ENCODE results near the gene CFAP53. TPM values are rescaled to one million over a fixed set of nuclear protein-coding genes. Genes with fewer than 3 reads are reported as not detected.
"Not testable (repeated sequence)": the region's sequence is repeated elsewhere in the genome, so short reads cannot be mapped to it uniquely, and the experiment has no call there.

CFAP53 gene
- total RNA-seq, 1 experiment from 2014 or later: not detected

DNA sequence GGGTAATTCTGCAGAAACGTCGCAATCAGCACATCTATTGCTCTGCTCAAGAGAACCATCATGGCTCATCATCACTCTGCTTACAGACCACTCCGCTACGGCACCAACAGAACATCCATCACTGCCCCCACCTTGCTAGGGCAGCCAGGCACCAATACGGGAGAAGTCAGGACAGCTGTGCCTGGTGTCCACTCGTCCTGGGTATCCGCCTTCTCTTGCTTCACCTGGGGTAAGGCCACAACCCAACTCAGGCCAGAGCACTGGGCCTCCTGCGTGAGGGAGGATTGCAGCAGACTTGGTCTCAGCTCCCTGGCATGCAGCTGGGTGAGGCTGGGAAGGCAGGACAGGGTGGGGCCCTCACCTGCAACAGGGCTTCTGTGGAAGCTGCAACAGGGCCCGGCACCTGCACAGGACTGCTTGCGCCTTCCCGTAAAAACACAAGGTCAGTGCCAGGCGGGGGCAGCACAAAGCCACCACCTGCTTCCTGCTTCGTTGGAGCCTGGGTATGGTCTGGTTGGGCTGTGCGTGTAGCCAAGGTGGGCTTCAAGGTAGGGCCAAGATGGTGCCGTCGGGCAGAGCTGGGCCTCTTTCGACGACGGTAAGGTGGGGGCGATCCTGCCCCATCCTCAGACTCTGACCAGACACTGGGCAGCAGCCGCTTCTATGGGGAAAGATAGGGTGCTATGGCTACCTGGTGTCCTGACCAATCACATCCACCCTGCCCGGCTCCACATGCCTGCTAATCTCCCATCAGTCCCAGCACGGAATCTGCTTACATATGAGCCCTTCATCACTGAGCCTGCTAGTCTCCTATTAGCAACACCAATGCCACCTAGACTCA lies 7.1 kb upstream of the CFAP53 start:
- DNase-seq (ENCODE audit: low read depth): no peak

- no peak for DNase-seq (ENCODE audit: low read depth)
Measured at GRCh38 chr18:50272568-50272967, 6.3 kb upstream of the CFAP53 start.

DNA sequence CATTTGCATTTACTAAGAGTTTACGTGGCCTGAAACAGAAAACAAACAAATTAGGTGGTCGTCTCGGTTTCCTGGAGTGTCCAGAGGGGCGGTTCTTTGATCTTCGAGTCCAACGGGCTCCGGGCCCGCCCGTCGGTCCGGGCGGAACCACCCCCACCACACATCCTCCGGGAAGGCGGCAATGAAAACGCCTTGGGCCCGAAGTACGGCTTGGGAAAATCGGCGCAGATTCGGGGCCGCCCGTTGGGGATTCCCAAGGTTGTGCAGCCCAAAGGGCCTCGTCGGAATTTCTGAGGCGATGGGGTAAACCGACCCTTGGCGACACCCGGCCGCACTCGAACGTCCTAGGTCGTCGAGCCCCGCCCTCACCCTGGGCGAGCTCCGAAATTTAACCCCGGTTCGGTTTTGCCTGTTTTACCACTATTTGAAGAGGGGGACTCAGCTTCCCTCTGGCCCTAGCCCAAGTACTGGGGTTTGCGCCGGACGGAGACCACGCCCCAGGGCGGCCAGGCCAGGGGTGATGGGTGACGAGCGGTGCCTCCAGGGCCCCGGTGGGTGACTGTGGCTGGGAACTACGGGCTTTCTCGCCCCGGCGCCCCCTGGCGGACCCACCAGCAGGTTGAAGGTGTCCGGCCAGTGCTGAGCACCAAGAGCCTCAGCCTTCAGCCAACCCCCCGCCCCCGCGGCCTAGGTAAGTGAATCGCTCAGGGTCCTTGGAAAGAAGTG lies 1.9 kb upstream of the CFAP53 start:
- DNase-seq (ENCODE audit: low read depth): no peak

DNA sequence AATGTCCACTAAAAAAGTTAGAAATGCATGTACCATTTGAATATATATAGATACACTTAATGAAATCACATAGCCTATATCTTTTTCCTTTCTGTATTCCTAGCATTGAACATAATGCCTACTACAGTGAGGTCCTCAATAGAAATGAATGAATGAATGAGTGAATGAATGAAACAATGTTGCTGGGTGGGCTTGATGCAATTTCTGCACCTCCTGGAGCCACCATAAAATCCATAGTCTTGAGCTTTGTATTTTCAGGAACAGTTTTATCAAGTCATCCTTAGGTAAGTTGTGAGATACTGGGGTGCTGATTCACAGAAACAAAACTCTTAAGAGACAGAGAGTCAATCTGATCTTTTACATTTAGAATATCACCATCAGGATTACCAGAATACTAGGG lies 3.3 kb downstream of the CFAP53 start:
- DNase-seq (ENCODE audit: low read depth): no peak

GRCh38 chr18:50250935-50251334 lies 15.4 kb downstream of the CFAP53 start:
- no peak for DNase-seq (ENCODE audit: low read depth)

DNA sequence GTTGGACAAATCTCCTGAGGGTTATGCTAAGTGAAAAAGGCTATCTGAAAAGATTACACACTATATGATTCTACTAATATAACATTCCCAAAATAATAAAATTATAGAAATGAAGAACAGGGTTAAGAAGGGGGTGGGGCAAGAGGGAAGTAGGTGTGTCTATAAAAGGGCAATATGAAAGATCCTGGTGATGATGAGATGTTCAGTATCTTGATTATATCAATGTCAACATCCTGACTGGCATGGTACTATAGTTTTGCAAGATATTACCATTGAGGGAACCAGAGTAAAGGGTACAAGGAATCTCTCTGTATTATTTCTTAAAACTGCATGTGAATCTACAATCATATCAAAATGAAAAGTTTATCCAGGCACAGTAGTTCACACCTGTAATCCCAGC lies 16.7 kb downstream of the CFAP53 start:
- no peak for DNase-seq (ENCODE audit: low read depth)

DNA sequence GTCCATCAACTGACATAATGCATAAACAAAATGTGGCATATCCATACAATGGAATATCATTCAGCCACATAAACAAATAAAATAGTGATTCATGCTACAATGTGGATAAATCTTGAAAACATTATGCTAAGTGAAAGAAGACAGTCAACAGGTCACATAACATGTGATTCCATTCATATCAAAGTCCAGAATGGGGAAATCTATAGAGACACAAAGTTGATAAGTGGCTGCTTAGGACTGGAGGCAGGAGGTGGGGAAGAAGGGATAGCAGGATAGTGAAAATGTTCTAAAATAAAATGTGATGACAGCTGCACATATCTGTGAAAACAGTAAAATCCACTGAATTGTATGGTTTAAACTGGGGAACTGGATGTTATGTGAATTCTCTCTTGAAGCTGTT lies 18.7 kb downstream of the CFAP53 start:
- no peak for DNase-seq (ENCODE audit: low read depth)

GRCh38 chr18:50241768-50242167 lies 24.5 kb downstream of the CFAP53 start:
- not testable (repeated sequence) for DNase-seq (ENCODE audit: low read depth)

DNA sequence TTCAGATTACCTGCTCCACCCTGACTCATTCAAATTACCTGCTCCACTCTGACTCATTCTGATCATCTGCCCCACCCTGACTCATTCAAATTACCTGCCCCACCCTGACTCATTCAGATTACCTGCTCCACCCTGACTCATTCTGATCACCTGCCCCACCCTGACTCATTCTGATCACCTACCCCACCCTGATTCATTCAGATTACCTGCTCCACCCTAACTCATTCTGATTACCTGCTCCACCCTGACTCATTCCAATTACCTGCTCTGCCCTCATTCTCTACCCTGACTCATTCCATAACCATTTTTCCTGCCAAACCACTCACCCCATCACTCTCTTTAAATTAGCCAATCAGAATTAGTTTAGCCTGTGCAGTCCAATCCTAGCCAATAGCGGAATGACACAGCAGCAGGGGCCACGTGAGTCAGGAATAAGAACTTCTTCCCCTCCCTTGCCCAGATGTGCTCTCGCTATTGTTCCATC lies 26.2 kb downstream of the CFAP53 start:
- DNase-seq (ENCODE audit: low read depth): peak; percentile 4

GRCh38 chr18:50232419-50232818 lies 33.9 kb downstream of the CFAP53 start:
- DNase-seq (ENCODE audit: low read depth): no peak

- peak; percentile 9 for DNase-seq (ENCODE audit: low read depth)
Measured at GRCh38 chr18:50231621-50232020, 34.7 kb downstream of the CFAP53 start.

DNA sequence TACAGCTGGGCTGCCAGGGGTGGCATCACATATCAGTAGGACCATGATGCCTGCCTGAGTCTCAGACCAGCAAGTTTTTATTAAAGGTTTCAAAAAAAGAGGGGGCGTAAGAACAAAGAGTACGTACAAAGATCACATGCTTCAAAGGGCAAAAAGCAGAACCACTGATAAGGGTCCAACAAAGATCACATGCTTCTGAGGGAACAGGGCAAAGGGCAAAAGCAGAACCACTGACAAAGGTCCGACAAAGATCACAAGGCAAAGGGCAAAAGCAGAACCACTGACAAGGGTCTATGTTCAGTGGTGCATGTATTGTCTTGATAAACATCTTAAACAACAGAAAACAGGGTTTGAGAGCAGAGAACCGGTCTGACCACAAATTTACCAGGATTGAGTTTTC lies 46.0 kb downstream of the CFAP53 start:
- DNase-seq (ENCODE audit: low read depth): not testable (repeated sequence)

DNA sequence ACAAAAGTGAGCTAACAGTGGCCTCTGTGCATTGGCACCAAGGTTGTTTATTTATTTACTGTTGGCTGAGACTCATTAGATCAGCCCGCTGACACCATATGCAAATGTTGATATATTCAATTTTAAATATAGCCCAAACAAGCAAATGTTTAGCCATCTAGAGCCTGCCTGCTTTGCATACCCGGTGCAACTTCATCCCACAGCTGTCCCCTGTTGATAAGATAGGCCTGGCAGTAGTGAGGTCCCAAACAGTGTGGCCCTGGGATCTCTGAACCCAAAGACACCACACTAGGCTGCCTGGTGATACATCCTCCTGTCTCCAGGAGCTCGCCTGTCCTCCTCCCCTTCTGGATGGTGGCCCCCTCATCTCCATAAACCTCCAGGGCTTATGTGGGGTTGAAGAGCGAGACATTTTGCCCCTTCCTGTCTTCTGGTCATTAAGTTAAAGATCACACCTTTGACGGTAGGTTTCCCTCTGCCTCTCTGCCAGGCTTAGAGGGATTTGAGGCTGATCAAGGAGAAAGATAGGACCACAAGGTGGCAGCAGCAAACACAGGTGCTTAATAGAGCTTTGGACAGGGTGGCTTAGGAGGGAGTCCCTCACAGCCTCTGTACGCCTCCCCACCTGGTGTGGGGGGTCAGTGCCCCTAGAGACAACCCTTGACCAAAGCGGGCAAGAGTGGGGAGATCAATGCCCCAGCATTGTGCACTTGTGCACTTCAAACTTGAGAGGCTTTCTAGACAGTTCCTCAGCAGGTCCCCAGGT lies 47.7 kb downstream of the CFAP53 start:
- no peak for DNase-seq (ENCODE audit: low read depth)

DNA sequence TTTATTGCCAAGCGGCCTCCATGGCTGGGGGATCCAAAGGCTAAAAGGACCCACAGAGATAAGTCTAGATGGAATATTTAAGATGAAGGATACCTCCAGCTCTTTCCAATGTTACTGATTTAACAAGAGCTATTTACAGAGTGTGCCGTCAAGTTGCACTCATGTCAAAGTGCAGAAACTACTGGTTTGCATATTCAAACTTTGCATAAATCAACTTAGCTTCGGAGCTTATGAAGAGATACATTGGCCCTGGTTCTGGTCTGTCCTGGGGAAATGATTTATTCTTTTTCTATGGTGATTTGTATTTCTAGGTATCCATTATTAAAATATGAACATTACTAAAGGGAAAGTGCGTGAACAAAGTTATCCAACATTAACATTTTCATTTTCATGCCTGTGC lies 57.0 kb downstream of the CFAP53 start:
- DNase-seq (ENCODE audit: low read depth): no peak

- no peak for DNase-seq (ENCODE audit: low read depth)
Measured at GRCh38 chr18:50207722-50208121, 58.6 kb downstream of the CFAP53 start.

- DNase-seq (ENCODE audit: low read depth): peak; percentile 22
Measured at GRCh38 chr18:50203801-50204604, 62.3 kb downstream of the CFAP53 start.

DNA sequence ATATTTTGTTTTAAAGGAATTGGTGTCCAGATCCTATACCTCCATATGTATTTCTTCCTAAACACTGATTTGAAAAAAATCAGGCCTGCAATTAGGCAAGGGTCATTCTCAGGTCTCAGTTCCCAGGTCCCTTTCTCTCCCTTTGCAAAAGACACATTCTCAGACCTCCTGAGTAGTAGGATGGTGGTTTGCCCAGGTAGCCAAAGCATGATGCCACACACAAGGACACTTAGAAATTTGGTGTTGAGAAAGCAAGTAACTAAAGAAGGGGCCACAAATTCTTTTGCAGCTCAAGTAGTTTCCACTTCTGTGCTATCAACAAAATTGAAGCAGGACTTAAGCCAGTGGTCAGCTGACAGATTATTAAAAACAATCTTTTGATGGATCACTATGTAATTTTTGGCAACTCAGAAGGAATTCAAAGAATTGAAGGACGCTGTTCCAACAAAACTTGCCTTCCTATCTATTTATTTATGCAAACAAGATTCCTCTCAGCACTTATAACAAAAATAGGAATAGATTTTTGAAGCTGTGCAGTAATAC lies 64.7 kb downstream of the CFAP53 start:
- DNase-seq (ENCODE audit: low read depth): no peak

DNA sequence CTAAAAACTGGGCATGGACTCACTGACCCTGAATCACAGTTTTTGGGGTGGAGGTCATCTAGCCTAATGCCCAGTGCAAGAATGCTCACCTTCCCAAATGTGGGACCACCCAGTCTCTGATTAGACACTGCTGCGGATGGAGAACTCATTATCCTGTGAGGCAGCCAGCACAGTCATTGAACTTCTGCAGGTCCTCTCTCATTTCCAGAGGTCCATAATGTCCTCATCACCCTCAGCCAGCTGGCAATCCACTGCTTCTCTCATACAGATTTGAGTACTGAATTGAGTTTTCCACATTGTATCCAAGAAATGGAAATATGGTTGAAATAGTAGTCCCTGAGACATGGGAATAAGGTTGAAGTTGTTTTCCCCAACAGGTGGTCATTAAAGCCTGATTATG lies 66.4 kb downstream of the CFAP53 start:
- DNase-seq (ENCODE audit: low read depth): no peak

- DNase-seq (ENCODE audit: low read depth): no peak
Measured at GRCh38 chr18:50199346-50199855, 66.9 kb downstream of the CFAP53 start.

DNA sequence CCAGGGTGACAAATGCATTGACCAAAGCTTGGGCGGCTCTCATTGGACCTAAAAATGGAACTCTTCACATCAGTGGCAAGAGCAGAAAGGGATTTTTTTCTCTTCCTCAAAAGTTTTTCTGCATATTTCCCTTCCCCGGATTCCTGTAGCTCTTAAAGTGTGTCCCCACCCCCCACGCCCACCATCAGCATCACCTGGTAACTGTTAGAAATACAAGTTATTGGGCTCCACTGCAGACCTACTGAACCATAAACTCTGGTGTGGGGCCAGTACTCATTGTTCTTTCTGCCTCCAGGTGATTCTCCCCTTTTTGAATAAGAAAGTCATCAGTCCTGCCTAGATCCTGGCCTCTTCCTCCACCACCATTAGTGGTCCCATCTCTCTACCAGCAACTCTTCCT lies 70.0 kb downstream of the CFAP53 start:
- no peak for DNase-seq (ENCODE audit: low read depth)

GRCh38 chr18:50195689-50196088 lies 70.6 kb downstream of the CFAP53 start:
- no peak for DNase-seq (ENCODE audit: low read depth)

All from LHCN-M2 (cell line).